ENCODE data around the gene YWHAE. TPM values are rescaled to one million over a fixed set of nuclear protein-coding genes. Genes with fewer than 3 reads are reported as not detected.
"Not testable (repeated sequence)": the region's sequence is repeated elsewhere in the genome, so short reads cannot be mapped to it uniquely, and the experiment has no call there.

YWHAE gene
- total and polyA plus RNA-seq, 9 donors = 258 to 826 (median 761) TPM

DNA sequence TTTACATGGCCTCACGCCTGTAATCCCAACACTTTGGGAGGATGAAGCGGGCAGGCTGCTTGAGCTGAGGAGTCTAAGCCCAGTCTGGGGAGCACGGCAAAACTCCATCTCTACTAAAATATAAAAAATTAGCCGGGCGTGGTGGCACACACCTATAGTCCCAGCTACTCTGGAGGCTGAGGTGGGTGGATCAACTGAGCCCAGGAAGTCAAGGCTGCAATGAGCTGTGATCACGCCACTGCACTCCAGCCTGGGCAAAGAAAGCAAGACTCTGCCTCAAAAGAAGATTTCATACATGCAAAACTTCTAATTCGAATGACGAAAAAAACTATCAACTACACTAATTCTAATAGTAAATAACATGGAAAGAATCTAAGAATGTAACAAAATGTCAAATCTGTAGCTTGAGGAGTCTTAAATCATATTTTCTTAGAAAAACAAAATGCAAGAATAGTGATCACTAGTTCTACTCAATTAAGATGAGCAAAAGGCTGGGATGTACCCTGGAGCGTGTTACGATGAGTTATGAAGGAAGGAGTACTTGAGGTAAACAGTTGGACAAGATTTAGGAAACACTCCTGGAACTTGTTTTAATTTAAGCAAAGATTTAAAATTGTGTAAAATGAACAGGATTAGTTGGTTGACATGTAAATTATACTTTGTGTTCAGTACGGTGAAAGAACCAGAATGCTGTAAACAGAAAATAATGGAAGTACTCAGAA is 20.7 kb downstream of the YWHAE start:
- WGBS (ENCODE audit: insufficient coverage) = 75% methylated on average over 2 of the region's 11 CpGs

DNA sequence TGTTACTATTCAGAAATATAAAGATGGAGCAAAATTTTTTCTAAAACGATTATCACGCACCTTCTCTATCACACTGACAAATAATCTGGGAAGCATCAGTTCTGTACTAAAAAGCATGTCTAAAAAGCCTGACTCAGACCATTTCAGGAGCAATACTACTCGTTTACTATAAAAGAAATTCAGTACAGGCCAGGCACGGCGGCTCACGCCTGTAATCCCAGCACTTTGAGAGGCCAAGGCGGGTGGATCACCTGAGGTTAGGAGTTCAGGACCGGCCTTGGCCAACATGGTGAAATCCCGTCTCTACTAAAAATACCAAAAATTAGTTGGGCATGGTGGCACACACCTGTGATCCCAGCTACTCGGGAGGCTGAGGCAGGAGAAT is 21.6 kb downstream of the YWHAE start:
- H3K9me3 ChIP-seq (replicated peaks; ENCODE audit: control insufficient read depth, low read depth, low read length); DNase-seq; H3K27ac ChIP-seq (ENCODE audit: low read length); H3K4me3 ChIP-seq (ENCODE audit: low read length); H3K36me3 ChIP-seq (ENCODE audit: control insufficient read depth, insufficient read depth, low read length); H3K27me3 ChIP-seq (ENCODE audit: control insufficient read depth, insufficient read depth, low read length): not testable (repeated sequence)
- 60% methylated on average over 2 of the region's 10 CpGs for WGBS (ENCODE audit: insufficient coverage)
- H3K4me1 ChIP-seq (ENCODE audit: control insufficient read depth, insufficient read depth, low read length) = peaks cover 13% of the 10 kb centered on the region

More for the DNA sequence above, 20.7 kb downstream of the YWHAE start:
- no peaks in the 10 kb centered on the region for H3K27me3 ChIP-seq (ENCODE audit: control insufficient read depth, insufficient read depth, low read length)
- H3K4me3 ChIP-seq (ENCODE audit: low read length) = no peak overlapping the region
- peaks cover 5% of the 10 kb centered on the region for H3K36me3 ChIP-seq (ENCODE audit: control insufficient read depth, insufficient read depth, low read length)
- no peaks in the 10 kb centered on the region for H3K9me3 ChIP-seq (replicated peaks; ENCODE audit: control insufficient read depth, low read depth, low read length)
- no peak for DNase-seq
- H3K27ac ChIP-seq (ENCODE audit: low read length) = no peak overlapping the region
- H3K4me1 ChIP-seq (ENCODE audit: control insufficient read depth, insufficient read depth, low read length) = peaks cover 8% of the 10 kb centered on the region

DNA sequence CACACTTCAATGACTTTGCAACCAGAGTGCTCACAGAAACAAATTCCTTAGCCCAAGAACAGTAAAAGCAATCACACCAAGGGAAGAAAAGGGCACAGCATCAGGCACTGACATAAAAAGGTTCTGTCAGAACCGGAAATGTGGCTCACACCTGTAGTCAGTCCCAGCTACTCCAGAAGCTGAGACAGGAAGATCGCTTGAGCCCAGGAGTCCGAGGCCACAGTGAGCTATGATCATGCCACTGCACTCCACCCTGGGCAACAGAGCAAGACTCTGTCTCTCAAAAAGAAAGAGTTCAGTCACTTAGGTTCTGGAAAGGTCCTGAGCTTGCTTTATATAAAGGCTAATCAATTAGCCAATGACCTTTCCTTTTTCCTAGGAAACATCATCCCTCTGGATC is 22.7 kb downstream of the YWHAE start:
- WGBS (ENCODE audit: insufficient coverage) = 69% methylated on average over 3 of the region's 3 CpGs
- Histone ChIP-seq H3K4me1 (ENCODE audit: control insufficient read depth, insufficient read depth, low read length) (peaks cover 13% of the 10 kb centered on the region), H3K4me3 (ENCODE audit: low read length) (no peak overlapping the region), H3K27ac (ENCODE audit: low read length) (no peak overlapping the region), H3K27me3 (ENCODE audit: control insufficient read depth, insufficient read depth, low read length) (no peaks in the 10 kb centered on the region), H3K9me3 (replicated peaks; ENCODE audit: control insufficient read depth, low read depth, low read length) (no peaks in the 10 kb centered on the region), H3K36me3 (ENCODE audit: control insufficient read depth, insufficient read depth, low read length) (peaks cover 19% of the 10 kb centered on the region)
- DNase-seq = no peak

DNA sequence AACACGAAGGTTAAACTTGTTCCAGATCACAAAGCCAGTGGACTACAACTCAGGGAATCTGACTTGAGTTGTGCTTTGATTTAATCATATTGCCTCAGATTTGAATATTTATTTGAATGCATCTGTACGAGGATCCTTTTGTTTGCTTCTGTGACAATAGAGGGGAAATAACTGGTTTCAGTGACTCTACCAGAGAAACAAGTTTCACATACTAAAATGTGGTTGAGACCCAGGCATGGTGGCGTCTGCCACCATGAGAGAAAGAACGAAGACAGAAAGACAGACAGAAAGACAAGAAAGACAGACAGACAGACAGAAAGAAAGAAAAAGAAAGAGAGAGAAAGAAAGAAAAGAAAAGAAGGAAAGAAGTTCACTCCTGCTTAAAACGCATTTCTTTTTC is 24.0 kb downstream of the YWHAE start:
- Histone ChIP-seq H3K27me3 (ENCODE audit: control insufficient read depth, insufficient read depth, low read length) (no peaks in the 10 kb centered on the region), H3K4me3 (ENCODE audit: low read length) (no peak overlapping the region), H3K36me3 (ENCODE audit: control insufficient read depth, insufficient read depth, low read length) (peaks cover 21% of the 10 kb centered on the region), H3K27ac (ENCODE audit: low read length) (no peak overlapping the region), H3K9me3 (replicated peaks; ENCODE audit: control insufficient read depth, low read depth, low read length) (no peaks in the 10 kb centered on the region), H3K4me1 (ENCODE audit: control insufficient read depth, insufficient read depth, low read length) (peaks cover 15% of the 10 kb centered on the region)
- no peak for DNase-seq
- WGBS (ENCODE audit: insufficient coverage) = no CpG with 5 or more reads among the region's 5 CpGs

DNA sequence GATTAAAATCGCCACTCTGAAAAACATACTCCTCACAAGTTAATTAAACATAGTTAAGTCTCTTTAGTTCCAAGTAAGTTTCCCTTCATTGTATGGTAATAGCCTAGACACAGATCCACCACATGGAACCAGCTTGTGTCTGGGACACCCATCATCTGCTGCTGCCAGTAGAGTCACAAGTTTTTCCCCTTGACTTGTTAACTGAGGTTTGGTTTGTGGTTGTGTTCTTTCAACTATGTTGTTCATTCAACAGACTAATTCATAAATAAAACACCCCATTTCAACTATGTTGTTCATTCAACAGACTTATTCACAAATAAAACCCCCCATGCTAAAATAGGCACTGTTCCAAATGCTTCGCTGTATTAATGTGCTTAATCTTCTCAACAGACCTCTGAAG is 24.4 kb downstream of the YWHAE start:
- WGBS (ENCODE audit: insufficient coverage) = no CpG with 5 or more reads among the region's 2 CpGs
- Histone ChIP-seq H3K27me3 (ENCODE audit: control insufficient read depth, insufficient read depth, low read length) (no peaks in the 10 kb centered on the region), H3K27ac (ENCODE audit: low read length) (no peak overlapping the region), H3K4me3 (ENCODE audit: low read length) (no peak overlapping the region), H3K36me3 (ENCODE audit: control insufficient read depth, insufficient read depth, low read length) (peaks cover 21% of the 10 kb centered on the region), H3K4me1 (ENCODE audit: control insufficient read depth, insufficient read depth, low read length) (peaks cover 17% of the 10 kb centered on the region), H3K9me3 (replicated peaks; ENCODE audit: control insufficient read depth, low read depth, low read length) (no peaks in the 10 kb centered on the region)
- DNase-seq = no peak

DNA sequence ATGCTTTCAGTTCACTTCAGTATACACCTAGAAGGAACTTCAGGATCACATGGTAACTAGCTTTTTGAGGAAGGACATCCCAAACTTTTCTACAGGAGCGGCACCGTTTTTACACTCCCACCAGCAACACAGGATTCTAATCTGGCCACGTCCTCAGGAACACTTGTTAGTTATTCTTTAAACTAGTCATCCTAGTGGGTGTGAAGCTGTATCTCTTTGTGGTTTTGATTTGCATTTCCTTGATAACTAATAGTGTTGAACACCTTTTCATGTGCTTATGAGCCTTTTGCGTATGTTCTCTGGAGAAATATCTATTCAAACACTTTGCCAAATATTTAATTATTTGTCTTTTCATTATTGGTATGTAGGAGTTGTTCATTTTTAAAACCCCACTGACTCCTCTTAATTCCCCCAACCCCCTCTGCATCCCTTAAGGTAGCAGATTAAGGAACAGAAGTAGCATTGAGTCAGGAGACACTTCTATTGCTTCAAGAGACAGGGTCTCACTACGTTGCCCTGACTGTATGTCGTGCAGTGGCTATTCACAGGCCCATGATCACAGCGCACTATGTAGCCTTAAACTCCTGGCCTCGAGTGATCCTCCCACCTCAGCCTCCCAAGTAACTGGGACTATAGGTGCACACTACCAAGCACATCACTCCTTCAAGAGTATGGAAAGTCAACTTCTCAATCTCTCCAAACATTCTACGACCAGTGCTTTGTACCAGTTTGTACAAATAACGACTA is 25.4 kb downstream of the YWHAE start:
- 86% methylated on average over 5 of the region's 10 CpGs for WGBS (ENCODE audit: insufficient coverage)
- DNase-seq = no peak
- Histone ChIP-seq H3K9me3 (replicated peaks; ENCODE audit: control insufficient read depth, low read depth, low read length) (no peaks in the 10 kb centered on the region), H3K27ac (ENCODE audit: low read length) (no peak overlapping the region), H3K27me3 (ENCODE audit: control insufficient read depth, insufficient read depth, low read length) (no peaks in the 10 kb centered on the region), H3K4me3 (ENCODE audit: low read length) (no peak overlapping the region), H3K4me1 (ENCODE audit: control insufficient read depth, insufficient read depth, low read length) (peaks cover 17% of the 10 kb centered on the region), H3K36me3 (ENCODE audit: control insufficient read depth, insufficient read depth, low read length) (peaks cover 21% of the 10 kb centered on the region)

DNA sequence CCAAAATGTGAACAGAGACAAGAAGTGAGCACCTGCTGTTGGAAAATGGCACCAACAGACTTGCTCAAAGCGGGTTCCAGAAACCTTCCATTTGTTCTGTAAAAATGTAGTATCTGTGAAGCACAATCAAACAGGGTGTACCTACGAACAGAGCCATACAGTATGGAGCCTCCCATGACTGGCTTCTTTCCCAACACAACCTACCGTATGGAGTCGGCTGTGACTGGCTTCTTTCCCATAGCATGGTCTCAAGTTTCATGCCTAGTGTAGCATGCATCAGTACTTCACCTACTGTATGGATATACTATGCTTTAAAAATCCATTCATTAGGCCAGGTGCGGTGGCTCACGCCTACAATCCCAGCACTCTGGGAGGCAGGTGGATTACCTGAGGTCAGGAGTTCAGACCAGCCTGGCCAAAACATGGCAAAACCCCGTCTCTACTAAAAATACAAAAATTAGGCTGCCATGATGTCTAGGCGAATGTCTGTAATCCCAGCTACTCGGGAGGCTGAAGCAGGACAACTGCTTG is 26.2 kb downstream of the YWHAE start:
- Histone ChIP-seq H3K4me3 (ENCODE audit: low read length) (no peak overlapping the region), H3K27ac (ENCODE audit: low read length) (no peak overlapping the region)
- no peak for DNase-seq

DNA sequence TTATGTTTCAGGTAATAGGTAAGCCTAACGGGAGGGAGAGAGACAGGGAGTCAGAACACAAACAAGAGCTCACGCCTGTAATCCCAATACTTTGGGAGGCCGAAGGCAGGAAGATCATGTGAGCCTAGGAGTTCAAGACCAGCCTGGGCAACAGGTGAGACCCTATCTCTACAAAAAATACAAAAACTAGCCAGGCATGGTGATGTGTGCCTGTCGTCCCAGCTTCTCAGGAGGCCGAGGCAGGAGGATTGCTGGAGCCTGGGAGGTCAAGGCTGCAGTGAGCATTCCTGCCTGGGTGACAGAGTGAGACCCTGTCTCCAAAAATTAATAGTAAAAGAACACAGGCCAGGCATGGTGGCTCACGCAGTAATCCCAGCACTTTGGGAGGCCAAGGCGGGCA is 27.4 kb downstream of the YWHAE start:
- no peaks in the 10 kb centered on the region for H3K27me3 ChIP-seq (ENCODE audit: control insufficient read depth, insufficient read depth, low read length)
- H3K27ac ChIP-seq (ENCODE audit: low read length) = no peak overlapping the region
- no peak for DNase-seq
- peaks cover 21% of the 10 kb centered on the region for H3K36me3 ChIP-seq (ENCODE audit: control insufficient read depth, insufficient read depth, low read length)
- H3K4me3 ChIP-seq (ENCODE audit: low read length) = no peak overlapping the region
- H3K4me1 ChIP-seq (ENCODE audit: control insufficient read depth, insufficient read depth, low read length) = peaks cover 17% of the 10 kb centered on the region
- H3K9me3 ChIP-seq (replicated peaks; ENCODE audit: control insufficient read depth, low read depth, low read length) = no peaks in the 10 kb centered on the region
- 82% methylated on average over 6 of the region's 7 CpGs for WGBS (ENCODE audit: insufficient coverage)

More for the DNA sequence above, 26.2 kb downstream of the YWHAE start:
- Histone ChIP-seq H3K36me3 (ENCODE audit: control insufficient read depth, insufficient read depth, low read length) (peaks cover 21% of the 10 kb centered on the region), H3K27me3 (ENCODE audit: control insufficient read depth, insufficient read depth, low read length) (no peaks in the 10 kb centered on the region), H3K4me1 (ENCODE audit: control insufficient read depth, insufficient read depth, low read length) (peaks cover 17% of the 10 kb centered on the region), H3K9me3 (replicated peaks; ENCODE audit: control insufficient read depth, low read depth, low read length) (no peaks in the 10 kb centered on the region)
- 60% methylated on average over 6 of the region's 9 CpGs for WGBS (ENCODE audit: insufficient coverage)

DNA sequence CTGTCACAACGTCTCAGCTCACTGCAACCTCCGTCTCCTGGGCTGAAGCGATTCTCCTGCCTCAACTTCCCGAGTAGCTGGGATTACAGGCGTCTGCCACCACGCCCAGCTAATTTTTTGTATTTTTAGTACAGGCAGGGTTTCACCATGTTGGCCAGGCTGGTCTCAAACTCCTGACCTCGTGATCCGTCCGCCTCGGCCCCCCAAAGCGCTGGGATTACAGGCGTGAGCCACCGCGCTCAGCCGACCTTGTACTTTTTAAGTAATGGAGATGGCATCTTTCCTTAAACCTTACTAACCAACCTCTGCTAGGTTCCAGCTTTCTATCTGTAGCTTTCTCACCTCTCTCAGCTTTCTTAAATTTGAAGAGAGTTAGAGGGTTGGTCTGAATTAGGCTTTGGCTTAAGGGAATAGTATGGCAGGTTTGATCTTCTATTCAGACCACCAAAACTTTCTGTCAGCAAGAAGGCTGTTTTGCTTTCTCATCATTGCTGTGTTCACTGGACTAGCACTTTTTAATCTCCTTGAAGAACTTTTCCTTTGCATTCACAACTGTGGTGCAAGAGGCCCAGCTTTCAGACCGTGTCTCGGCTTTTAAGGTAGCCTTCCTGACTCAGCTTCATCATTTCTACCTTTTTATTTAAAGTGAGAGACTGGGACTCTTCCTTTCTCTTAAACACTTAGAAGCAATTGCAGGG is 28.0 kb downstream of the YWHAE start:
- Histone ChIP-seq H3K4me1 (ENCODE audit: control insufficient read depth, insufficient read depth, low read length) (peaks cover 13% of the 10 kb centered on the region), H3K36me3 (ENCODE audit: control insufficient read depth, insufficient read depth, low read length) (peaks cover 16% of the 10 kb centered on the region), H3K27ac (ENCODE audit: low read length) (no peak overlapping the region), H3K4me3 (ENCODE audit: low read length) (no peak overlapping the region), H3K27me3 (ENCODE audit: control insufficient read depth, insufficient read depth, low read length) (no peaks in the 10 kb centered on the region), H3K9me3 (replicated peaks; ENCODE audit: control insufficient read depth, low read depth, low read length) (no peaks in the 10 kb centered on the region)
- no peak for DNase-seq
- 100% methylated on average over 2 of the region's 17 CpGs for WGBS (ENCODE audit: insufficient coverage)

DNA sequence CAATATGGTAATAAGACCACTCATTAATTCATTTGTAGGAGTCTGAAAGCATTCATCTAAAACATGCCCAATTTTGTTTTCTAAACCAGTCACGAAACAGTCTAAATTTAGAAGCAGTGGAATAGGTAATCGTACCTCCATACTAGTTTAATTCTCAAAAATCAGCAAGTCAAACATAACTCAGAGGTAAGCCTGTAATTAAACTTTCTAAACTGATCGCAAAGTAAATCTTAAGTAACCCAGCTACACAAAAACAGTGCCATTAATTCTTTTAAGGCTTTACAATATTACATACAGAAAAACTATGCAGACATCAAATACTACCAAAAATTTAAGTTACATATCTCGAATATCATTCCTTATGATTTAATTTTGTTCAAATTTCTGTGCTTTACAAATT is 31.4 kb downstream of the YWHAE start:
- Histone ChIP-seq H3K27me3 (ENCODE audit: control insufficient read depth, insufficient read depth, low read length) (no peaks in the 10 kb centered on the region), H3K4me1 (ENCODE audit: control insufficient read depth, insufficient read depth, low read length) (peaks cover 10% of the 10 kb centered on the region), H3K4me3 (ENCODE audit: low read length) (no peak overlapping the region), H3K36me3 (ENCODE audit: control insufficient read depth, insufficient read depth, low read length) (peaks cover 25% of the 10 kb centered on the region), H3K9me3 (replicated peaks; ENCODE audit: control insufficient read depth, low read depth, low read length) (no peaks in the 10 kb centered on the region), H3K27ac (ENCODE audit: low read length) (no peak overlapping the region)
- DNase-seq = no peak
- no CpG with 5 or more reads among the region's 4 CpGs for WGBS (ENCODE audit: insufficient coverage)

Data from muscle of leg (tissue), 11 donors.